Liver (tissue), 9 donors: ENCODE measurements around the gene AK5. TPM values are rescaled to one million over a fixed set of nuclear protein-coding genes. Genes with fewer than 3 reads are reported as not detected.

Source experiments
- DNase-seq: peaks from one replicate; pipeline ENCODE4 v3.0.0-alpha.2; 2017; ENCODE audit warnings: low spot score
- H3K27ac ChIP-seq, 2 donors: one replicate each; pipeline ENCODE4 v1.7.0; 2013; ENCODE audit warnings: inconsistent platforms in 2 of 2, low read length in 2 of 2, control low read depth in 1 of 2, low read depth in 1 of 2, mild to moderate bottlenecking in 1 of 2
- H3K27me3 ChIP-seq, 4 donors: one replicate each; pipeline versions ENCODE4 v1.6.1 to v1.7.0; 2013; ENCODE audit warnings: low read length in 3 of 4, inconsistent platforms in 1 of 4, mild to moderate bottlenecking in 1 of 4, moderate library complexity in 1 of 4; ENCODE audit not compliant: control insufficient read depth in 4 of 4, insufficient read depth in 4 of 4
- H3K36me3 ChIP-seq, 4 donors: one replicate each; pipeline versions ENCODE4 v1.6.1 to v1.7.0; 2013; ENCODE audit warnings: low read length in 3 of 4, mild to moderate bottlenecking in 3 of 4, low read depth in 1 of 4, moderate library complexity in 1 of 4; ENCODE audit not compliant: control insufficient read depth in 4 of 4, insufficient read depth in 3 of 4
- H3K4me1 ChIP-seq, 4 donors: one replicate each; pipeline versions ENCODE4 v1.6.1 to v1.7.0; 2013; ENCODE audit warnings: low read length in 3 of 4, mild to moderate bottlenecking in 3 of 4, moderate library complexity in 1 of 4; ENCODE audit not compliant: control insufficient read depth in 4 of 4, insufficient read depth in 4 of 4
- H3K4me3 ChIP-seq, 3 donors: one replicate each; pipeline versions ENCODE4 v1.6.1 to v1.7.0; 2013; ENCODE audit warnings: low read length in 3 of 3, control low read depth in 1 of 3, low read depth in 1 of 3, mild to moderate bottlenecking in 1 of 3
- H3K9ac ChIP-seq, 2 donors: one replicate each; pipeline ENCODE4 v1.7.0; 2013; ENCODE audit warnings: low read length in 2 of 2, mild to moderate bottlenecking in 2 of 2, moderate library complexity in 2 of 2, control low read depth in 1 of 2, low read depth in 1 of 2
- H3K9me3 ChIP-seq, 4 donors: one replicate each; pipeline versions ENCODE4 v1.6.1 to v1.7.0; 2013; ENCODE audit warnings: low read length in 3 of 4; ENCODE audit not compliant: control insufficient read depth in 4 of 4
- EGR1 ChIP-seq, 2 donors: IDR thresholded peaks; 2 replicates each; pipeline ENCODE4 v1.6.1; 2016 to 2018; ENCODE audit warnings: antibody characterized with exemption in 2 of 2, low read depth in 2 of 2
- FOXA1 ChIP-seq: IDR thresholded peaks from 2 replicates; pipeline ENCODE4 v1.6.1; 2016; ENCODE audit warnings: antibody characterized with exemption
- FOXA2 ChIP-seq: IDR thresholded peaks from 2 replicates; pipeline ENCODE4 v1.6.1; 2016; ENCODE audit warnings: antibody characterized with exemption
- GABPA ChIP-seq, 2 donors: IDR thresholded peaks in 1 of 2; conservative IDR thresholded peaks in 1 of 2; 2 replicates each; pipeline ENCODE4 v1.6.1; 2016; ENCODE audit warnings: antibody characterized with exemption in 2 of 2, mild to moderate bottlenecking in 1 of 2, moderate library complexity in 1 of 2
- HNF4A ChIP-seq, 2 donors: conservative IDR thresholded peaks; 2 replicates each; pipeline ENCODE4 v1.6.1; 2016; ENCODE audit warnings: antibody characterized with exemption in 2 of 2, mild to moderate bottlenecking in 2 of 2
- HNF4G ChIP-seq: IDR thresholded peaks from 2 replicates; pipeline ENCODE4 v1.6.1; 2016; ENCODE audit warnings: antibody characterized with exemption
- JUND ChIP-seq, 2 donors: IDR thresholded peaks; 2 replicates each; pipeline ENCODE4 v1.6.1; 2016; ENCODE audit warnings: antibody characterized with exemption in 2 of 2
- NR2F2 ChIP-seq: IDR thresholded peaks from 2 replicates; pipeline ENCODE4 v1.6.1; 2016; ENCODE audit warnings: antibody characterized with exemption
- RAD21 ChIP-seq, 2 donors: IDR thresholded peaks; 2 replicates each; pipeline ENCODE4 v1.6.1; 2016; ENCODE audit warnings: antibody characterized with exemption in 2 of 2, mild to moderate bottlenecking in 2 of 2
- RXRA ChIP-seq, 2 donors: IDR thresholded peaks; 2 replicates each; pipeline ENCODE4 v1.6.1; 2017 to 2018; ENCODE audit warnings: antibody characterized with exemption in 2 of 2, mild to moderate bottlenecking in 1 of 2
- SP1 ChIP-seq: IDR thresholded peaks from 2 replicates; pipeline ENCODE4 v1.6.1; 2018; ENCODE audit warnings: antibody characterized with exemption, mild to moderate bottlenecking
- TAF1 ChIP-seq: conservative IDR thresholded peaks from 2 replicates; pipeline ENCODE4 v1.6.1; 2016; ENCODE audit warnings: antibody characterized with exemption, mild to moderate bottlenecking
- YY1 ChIP-seq: IDR thresholded peaks from 2 replicates; pipeline ENCODE4 v1.6.1; 2016; ENCODE audit warnings: antibody characterized with exemption, mild to moderate bottlenecking
- WGBS: extraction: QIAGEN DNeasy Blood & Tissue Kit; methylation state at CpG from one replicate; pipeline ENCODE4 v1.1.7; 2013; 5-methylcytosine and 5-hydroxymethylcytosine counted together
- polyA plus RNA-seq, 2 donors: library from polyadenylated mRNA; stranded (reverse) in 1 of 2; unstranded in 1 of 2; fragments of 200-250 nt in 1 of 2; fragments of >200 nt in 1 of 2; fragmentation: Nextera tagmentation in 1 of 2; extraction: Ambion mirVana in 1 of 2; gene quantifications; one replicate each; pipeline versions ENCODE4 v1.2.1 to v1.2.3, GENCODE V29; 2013 to 2015
- total RNA-seq, 2 donors: library from RNA; depleted of rRNA; stranded (reverse); fragments of >200 nt; gene quantifications; one replicate each; pipeline ENCODE4 v1.2.3, GENCODE V29; 2014
- TF ChIP-seq, protein P1 (sequence below): IDR thresholded peaks from 2 replicates; pipeline ENCODE4 v1.6.1; 2016; ENCODE audit warnings: antibody characterized with exemption
- TF ChIP-seq, protein P2 (sequence below): IDR thresholded peaks from 2 replicates; pipeline ENCODE4 v1.6.1; 2016; ENCODE audit warnings: antibody characterized with exemption
- TF ChIP-seq, protein P3 (sequence below): IDR thresholded peaks from 2 replicates; pipeline ENCODE4 v1.6.1; 2016; ENCODE audit warnings: antibody characterized with exemption
- TF ChIP-seq, protein P4 (sequence below): fragments of 150-350 bp; IDR thresholded peaks from 2 replicates; pipeline ENCODE4 v1.5.1; 2017; ENCODE audit warnings: improper control_type of control experiment, low read depth, low read length; ENCODE audit not compliant: missing input control
- donor health status: healthy.
- donor health status: healthy.
- donor health status: healthy.
- donor health status: healthy.
- donor health status: healthy.

Gene AK5
- total and polyA plus RNA-seq, 4 donors: 0.12 to 0.33 (median 0.23) TPM

DNA sequence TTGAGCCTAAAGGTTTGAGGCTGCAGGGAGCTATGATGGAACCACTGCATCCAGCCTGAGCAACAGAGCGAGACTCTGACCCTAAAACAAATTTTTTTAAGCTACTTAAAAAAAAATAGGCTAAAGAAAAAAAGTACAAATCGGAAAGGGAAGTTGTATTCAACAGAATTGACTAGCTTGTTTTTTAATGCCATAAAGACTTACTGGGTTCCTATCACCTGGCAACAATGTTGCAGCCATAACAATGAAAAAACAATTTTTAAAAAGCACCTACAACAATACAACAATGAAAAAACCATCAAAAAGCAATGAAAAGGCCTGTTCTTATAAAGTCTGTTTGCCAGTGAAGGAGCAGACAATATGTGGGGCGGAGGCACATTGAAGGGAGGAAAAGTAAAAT, 42.5 kb upstream of the AK5 start (continued):
- TF ChIP-seq, protein P1, sequence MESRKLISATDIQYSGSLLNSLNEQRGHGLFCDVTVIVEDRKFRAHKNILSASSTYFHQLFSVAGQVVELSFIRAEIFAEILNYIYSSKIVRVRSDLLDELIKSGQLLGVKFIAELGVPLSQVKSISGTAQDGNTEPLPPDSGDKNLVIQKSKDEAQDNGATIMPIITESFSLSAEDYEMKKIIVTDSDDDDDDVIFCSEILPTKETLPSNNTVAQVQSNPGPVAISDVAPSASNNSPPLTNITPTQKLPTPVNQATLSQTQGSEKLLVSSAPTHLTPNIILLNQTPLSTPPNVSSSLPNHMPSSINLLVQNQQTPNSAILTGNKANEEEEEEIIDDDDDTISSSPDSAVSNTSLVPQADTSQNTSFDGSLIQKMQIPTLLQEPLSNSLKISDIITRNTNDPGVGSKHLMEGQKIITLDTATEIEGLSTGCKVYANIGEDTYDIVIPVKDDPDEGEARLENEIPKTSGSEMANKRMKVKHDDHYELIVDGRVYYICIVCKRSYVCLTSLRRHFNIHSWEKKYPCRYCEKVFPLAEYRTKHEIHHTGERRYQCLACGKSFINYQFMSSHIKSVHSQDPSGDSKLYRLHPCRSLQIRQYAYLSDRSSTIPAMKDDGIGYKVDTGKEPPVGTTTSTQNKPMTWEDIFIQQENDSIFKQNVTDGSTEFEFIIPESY: no peak
- TF ChIP-seq, protein P2, sequence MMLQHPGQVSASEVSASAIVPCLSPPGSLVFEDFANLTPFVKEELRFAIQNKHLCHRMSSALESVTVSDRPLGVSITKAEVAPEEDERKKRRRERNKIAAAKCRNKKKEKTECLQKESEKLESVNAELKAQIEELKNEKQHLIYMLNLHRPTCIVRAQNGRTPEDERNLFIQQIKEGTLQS: no peak
- TF ChIP-seq YY1 (no peak), GABPA (IDR thresholded peaks at IDR 0.05 in 1 of 2, conservative IDR thresholded peaks at IDR 0.05 in 1 of 2) (no peak), RAD21 (IDR thresholded peaks at IDR 0.05) (no peak)
- TF ChIP-seq, protein P3, sequence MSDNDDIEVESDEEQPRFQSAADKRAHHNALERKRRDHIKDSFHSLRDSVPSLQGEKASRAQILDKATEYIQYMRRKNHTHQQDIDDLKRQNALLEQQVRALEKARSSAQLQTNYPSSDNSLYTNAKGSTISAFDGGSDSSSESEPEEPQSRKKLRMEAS: no peak

DNA sequence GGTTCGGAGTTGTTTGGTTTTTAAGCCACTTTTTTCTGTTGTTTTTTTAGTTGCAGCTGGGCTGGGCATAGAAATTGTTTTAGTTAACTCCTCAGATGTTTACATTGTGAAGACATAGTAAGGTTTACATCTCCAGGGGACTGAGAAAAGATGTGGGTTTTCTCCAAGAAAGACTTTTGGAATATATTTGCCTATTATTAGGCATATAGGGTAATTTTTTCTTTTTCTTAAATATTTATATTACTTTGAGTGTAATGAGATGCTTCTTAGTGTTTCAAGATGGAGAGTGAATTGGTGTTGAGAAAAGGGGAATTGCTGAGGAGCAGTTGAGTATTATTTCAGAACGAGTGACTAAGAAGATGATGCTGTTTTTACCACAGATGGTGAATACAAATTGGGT, 36.0 kb upstream of the AK5 start:
- no peak for TF ChIP-seq NR2F2
- TF ChIP-seq EGR1 (IDR thresholded peaks at IDR 0.05; ENCODE audit: low read depth in 2 of 2): no peak
- TF ChIP-seq GABPA (IDR thresholded peaks at IDR 0.05 in 1 of 2, conservative IDR thresholded peaks at IDR 0.05 in 1 of 2): no peak
- TF ChIP-seq SP1: no peak
- no peak for TF ChIP-seq TAF1
- TF ChIP-seq, protein P4, sequence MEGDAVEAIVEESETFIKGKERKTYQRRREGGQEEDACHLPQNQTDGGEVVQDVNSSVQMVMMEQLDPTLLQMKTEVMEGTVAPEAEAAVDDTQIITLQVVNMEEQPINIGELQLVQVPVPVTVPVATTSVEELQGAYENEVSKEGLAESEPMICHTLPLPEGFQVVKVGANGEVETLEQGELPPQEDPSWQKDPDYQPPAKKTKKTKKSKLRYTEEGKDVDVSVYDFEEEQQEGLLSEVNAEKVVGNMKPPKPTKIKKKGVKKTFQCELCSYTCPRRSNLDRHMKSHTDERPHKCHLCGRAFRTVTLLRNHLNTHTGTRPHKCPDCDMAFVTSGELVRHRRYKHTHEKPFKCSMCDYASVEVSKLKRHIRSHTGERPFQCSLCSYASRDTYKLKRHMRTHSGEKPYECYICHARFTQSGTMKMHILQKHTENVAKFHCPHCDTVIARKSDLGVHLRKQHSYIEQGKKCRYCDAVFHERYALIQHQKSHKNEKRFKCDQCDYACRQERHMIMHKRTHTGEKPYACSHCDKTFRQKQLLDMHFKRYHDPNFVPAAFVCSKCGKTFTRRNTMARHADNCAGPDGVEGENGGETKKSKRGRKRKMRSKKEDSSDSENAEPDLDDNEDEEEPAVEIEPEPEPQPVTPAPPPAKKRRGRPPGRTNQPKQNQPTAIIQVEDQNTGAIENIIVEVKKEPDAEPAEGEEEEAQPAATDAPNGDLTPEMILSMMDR: no peak
- no peak for TF ChIP-seq RXRA (IDR thresholded peaks at IDR 0.05)
- TF ChIP-seq JUND (IDR thresholded peaks at IDR 0.05): no peak
- TF ChIP-seq HNF4A (conservative IDR thresholded peaks at IDR 0.05): no peak
- TF ChIP-seq, protein P3: no peak
- TF ChIP-seq FOXA2: no peak
- TF ChIP-seq, protein P2: no peak
- H3K4me3 ChIP-seq: no peak overlapping the region
- no peaks in the 10 kb centered on the region for H3K27me3 ChIP-seq
- 62% methylated on average over 2 of the region's 2 CpGs for WGBS
- DNase-seq: no peak
- H3K4me1 ChIP-seq: no peaks in the 10 kb centered on the region
- H3K9me3 ChIP-seq: peaks cover 0 to 12% (median 5%) of the 10 kb centered on the region in 4 donors
- H3K9ac ChIP-seq: no peak overlapping the region
- no peak overlapping the region for H3K27ac ChIP-seq
- no peaks in the 10 kb centered on the region for H3K36me3 ChIP-seq

DNA sequence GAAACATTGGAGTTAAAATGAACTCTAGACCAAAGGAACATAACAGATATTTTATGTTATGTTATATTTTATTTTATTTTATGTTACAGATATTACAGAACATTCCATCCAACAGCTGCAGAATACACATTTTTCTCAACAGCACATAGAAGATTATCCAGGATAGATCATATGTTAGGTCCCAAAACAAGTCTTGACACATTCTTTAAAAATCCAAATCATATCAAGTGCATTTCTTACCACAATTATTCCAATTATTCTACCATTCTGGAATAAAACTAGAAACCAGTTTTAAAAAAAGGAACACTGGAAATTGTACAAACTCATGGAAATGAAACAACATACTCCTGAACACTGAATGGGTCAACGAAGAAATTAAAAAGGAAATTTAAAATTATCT, 31.7 kb upstream of the AK5 start:
- TF ChIP-seq, protein P3: no peak
- TF ChIP-seq YY1 (no peak), RXRA (IDR thresholded peaks at IDR 0.05) (no peak), FOXA2 (no peak), SP1 (no peak), HNF4G (no peak), GABPA (IDR thresholded peaks at IDR 0.05 in 1 of 2, conservative IDR thresholded peaks at IDR 0.05 in 1 of 2) (no peak), FOXA1 (no peak), HNF4A (conservative IDR thresholded peaks at IDR 0.05) (no peak), RAD21 (IDR thresholded peaks at IDR 0.05) (no peak), JUND (IDR thresholded peaks at IDR 0.05) (no peak)
- TF ChIP-seq, protein P4: no peak
- Histone ChIP-seq H3K4me1 (no peaks in the 10 kb centered on the region), H3K27me3 (no peaks in the 10 kb centered on the region), H3K27ac (no peak overlapping the region), H3K9ac (no peak overlapping the region), H3K36me3 (no peaks in the 10 kb centered on the region), H3K9me3 (peaks cover 0 to 12% (median 9%) of the 10 kb centered on the region in 4 donors), H3K4me3 (no peak overlapping the region)
- DNase-seq: no peak
- WGBS: 84% methylated on average over 1 of the region's 1 CpG
